Right ventricle myocardium superior (tissue), 1 donor: ENCODE measurements around the gene LPAR1. TPM values are rescaled to one million over a fixed set of nuclear protein-coding genes. Genes with fewer than 3 reads are reported as not detected.

Experiments
- ATAC-seq: fragments of 200-7000 bp; cut with Tn5 transposase; one replicate; pipeline ENCODE4 v1.9.1; 2020; ENCODE audit warnings: mild to moderate bottlenecking; ENCODE audit not compliant: poor library complexity
- DNase-seq: peaks from one replicate; pipeline ENCODE4 v3.0.0-alpha.2; 2020
- intact Hi-C: fragments of 100-400 bp; cut with DNase I; formaldehyde crosslinking; loops from one replicate; pipeline ENCODE4 v1.11.2; 2022
- total RNA-seq: library from RNA; stranded (reverse); fragmentation: NEBNext Ultra II Directional; extraction: Animal tissue kit (Norgen Biotek cat#: 25700); gene quantifications from one replicate; pipeline ENCODE4 v1.2.1, GENCODE V29; 2021
- donor health status: DM: no; HTN: yes; CAD: no; lungs with severe emphysema.

LPAR1 gene
- total RNA-seq, 1 donor from 2014 or later, result 12.7 TPM

- ATAC-seq, result no peak
- DNase-seq, result no peak
- intact Hi-C loops, result no loop called here
Observed at GRCh38 chr9:110936237-110936636, 102.0 kb downstream of the LPAR1 start.

DNA sequence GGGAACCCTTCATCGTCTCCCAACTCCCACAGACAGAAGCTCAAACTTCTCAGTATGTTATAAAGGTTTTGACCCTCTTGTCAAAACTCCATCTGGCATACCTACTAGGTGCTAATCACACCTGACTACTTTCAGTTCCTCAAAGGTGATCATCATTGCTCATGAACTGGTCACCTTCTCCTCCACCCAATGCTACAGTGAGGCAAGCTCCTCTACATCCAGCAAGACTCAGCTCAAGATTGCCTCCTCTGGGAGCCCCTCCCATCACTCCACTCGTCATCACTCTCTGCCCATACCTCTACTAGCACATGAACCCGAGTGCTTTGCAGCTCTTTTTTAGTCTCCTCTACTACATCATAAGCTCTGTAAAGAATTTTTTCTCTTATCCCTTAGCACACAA is 102.4 kb downstream of the LPAR1 start:
- DNase-seq (no peak), ATAC-seq (no peak)
- intact Hi-C loops, result no loop called here

DNA sequence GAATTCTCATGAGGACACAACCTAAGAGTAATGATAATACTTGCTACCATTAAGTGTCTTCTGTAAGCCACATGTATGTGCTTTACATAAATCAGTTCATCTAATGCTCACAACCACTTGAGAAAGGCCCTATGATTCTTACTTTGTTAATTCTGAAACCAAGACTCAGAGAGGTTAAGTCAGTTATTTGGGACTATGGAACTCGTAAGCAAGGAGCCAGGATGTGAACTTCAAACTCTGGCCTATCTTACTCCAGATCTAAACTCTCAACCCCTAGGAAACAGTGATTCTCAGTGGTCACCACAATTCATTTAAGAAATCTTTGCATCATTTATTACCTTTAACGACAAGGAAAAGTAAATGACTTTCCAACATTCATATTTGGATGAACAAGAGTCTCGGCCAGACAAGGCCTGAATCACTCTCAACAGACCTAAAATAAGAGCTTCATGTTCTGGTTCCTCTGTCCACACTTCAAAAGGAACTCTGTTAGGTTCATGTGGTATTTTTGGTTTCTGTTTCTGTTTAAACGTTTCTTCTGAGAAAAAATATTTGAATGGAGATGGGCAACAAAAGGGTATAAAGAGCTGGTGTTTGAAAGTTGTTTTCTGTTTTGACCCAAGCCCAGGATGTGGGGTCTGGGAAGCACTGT is 104.8 kb downstream of the LPAR1 start:
- intact Hi-C loops, result no loop called here
- no peak for DNase-seq
- no peak for ATAC-seq

GRCh38 chr9:110932863-110933262 is 105.4 kb downstream of the LPAR1 start:
- intact Hi-C loops, result no loop called here
- no peak for DNase-seq
- no peak for ATAC-seq

- intact Hi-C loops, result no loop called here
- ATAC-seq, result no peak
- DNase-seq, result no peak
Observed at GRCh38 chr9:110928599-110928998, 109.7 kb downstream of the LPAR1 start.

DNA sequence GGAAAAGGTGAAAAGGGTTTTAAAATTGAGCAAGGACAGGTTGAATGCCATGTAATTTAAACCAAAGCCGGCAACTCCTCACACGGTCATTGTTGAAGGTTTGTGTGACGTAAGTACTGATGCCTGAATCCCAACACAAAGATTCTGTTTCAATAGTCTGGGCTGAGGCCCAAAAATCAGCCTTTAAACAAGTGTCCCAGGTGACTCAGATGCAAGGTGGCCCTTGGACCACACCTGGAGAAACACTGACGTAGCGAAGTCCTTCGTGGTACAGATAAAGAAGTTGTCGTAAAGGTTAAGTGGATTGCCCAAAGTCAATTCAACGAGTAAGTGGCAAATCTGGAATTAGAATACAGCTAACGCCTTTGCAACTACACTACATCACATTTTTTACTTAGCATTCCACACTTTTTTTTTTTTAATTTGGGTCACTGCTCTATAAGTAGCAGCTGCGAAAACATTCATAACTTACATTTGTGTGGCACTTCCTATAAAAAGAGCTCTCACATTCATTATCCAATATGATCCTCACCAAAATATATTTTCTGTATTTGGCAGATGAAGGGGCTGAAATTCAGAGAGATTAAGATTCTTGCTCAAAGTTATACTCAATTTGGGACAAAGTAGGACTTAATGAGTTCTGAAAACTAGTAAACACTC is 111.3 kb downstream of the LPAR1 start:
- no peak for DNase-seq
- no peak for ATAC-seq
- intact Hi-C loops, result no loop called here

GRCh38 chr9:110923601-110924000 is 114.7 kb downstream of the LPAR1 start:
- no peak for DNase-seq
- intact Hi-C loops, result no loop called here

DNA sequence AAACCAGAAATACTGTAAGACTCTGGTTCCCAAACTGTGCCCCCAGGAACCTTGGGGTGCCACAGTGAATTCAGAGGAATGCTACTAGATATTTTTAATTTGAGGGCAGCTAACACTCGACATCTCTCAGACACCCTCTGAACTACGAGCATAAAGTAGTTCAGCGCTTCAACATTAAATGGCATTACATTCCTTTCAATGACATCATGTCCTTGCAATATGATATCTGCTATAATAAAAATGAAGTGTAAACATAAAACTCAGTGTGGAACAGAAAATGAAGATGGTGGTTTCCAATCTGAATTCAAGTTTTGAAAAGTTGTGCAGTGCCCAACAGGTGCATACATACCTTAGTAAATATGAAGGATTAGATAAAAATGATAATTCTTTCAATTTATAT is 116.1 kb downstream of the LPAR1 start:
- ATAC-seq (no peak), DNase-seq (no peak)
- intact Hi-C loops, result no loop called here

More at GRCh38 chr9:110923601-110924000, 114.7 kb downstream of the LPAR1 start:
- ATAC-seq, result no peak

- ATAC-seq (no peak), DNase-seq (no peak)
- intact Hi-C loops, result no loop called here
Observed at GRCh38 chr9:110921705-110922104, 116.6 kb downstream of the LPAR1 start.

GRCh38 chr9:110919609-110920008 is 118.7 kb downstream of the LPAR1 start:
- intact Hi-C loops, result no loop called here
- ATAC-seq (peak; percentile 83), DNase-seq (no peak)

DNA sequence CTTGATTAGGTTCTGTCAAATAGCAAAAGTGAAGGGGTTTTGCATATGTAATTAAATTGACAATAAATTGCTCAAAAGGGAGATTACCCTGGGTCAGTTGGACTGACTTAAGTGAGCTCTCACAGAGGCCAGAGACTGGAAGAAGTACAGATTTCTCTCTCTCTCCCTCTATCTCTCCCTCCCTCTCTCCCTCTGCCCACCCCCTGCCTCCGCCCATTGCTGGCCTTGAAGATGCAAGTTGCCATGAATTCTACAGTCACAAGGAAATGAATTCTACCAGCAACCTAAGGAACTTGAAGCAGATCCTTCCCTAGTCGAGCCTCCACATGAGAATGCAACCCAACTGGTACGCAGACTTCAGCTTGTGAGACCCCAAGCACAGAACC is 119.2 kb downstream of the LPAR1 start:
- DNase-seq (no peak), ATAC-seq (no peak)
- intact Hi-C loops, result no loop called here

DNA sequence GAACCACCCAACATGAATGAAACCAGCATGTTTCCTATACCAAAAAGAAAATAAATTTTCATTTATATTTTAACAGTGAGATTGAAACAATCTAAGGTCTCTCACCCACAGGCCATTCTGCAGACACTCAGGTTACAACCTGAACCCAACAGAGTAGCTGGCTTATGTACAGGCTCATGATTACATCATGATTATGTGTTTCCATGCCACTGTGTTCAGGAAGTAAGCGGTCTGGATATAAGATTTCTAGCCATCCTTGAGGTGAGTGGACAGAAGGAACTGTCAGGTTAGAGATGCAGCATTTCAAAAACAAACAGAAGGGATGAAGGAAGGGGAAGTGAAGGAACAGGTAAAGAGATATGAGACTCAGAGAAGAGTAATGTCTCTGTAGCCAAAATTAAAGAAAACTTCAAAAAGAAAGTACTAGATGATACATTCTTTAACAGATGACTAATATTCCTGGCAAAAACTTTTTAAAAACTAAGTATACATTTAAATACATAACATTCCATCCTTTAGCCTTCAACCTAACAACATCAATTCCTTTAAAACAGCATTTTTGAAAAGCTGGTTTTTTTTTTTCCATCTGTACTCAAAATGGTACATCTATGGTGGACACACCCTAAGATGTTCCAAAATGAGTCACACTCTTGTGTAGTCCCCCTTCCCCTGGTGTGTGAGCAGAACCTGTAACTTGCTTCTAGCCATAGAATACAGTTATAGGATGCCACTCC is 119.8 kb downstream of the LPAR1 start:
- intact Hi-C loops, result no loop called here
- no peak for ATAC-seq
- no peak for DNase-seq

GRCh38 chr9:110916403-110916802 is 121.9 kb downstream of the LPAR1 start:
- no peak for DNase-seq
- ATAC-seq, result no peak
- intact Hi-C loops, result no loop called here

DNA sequence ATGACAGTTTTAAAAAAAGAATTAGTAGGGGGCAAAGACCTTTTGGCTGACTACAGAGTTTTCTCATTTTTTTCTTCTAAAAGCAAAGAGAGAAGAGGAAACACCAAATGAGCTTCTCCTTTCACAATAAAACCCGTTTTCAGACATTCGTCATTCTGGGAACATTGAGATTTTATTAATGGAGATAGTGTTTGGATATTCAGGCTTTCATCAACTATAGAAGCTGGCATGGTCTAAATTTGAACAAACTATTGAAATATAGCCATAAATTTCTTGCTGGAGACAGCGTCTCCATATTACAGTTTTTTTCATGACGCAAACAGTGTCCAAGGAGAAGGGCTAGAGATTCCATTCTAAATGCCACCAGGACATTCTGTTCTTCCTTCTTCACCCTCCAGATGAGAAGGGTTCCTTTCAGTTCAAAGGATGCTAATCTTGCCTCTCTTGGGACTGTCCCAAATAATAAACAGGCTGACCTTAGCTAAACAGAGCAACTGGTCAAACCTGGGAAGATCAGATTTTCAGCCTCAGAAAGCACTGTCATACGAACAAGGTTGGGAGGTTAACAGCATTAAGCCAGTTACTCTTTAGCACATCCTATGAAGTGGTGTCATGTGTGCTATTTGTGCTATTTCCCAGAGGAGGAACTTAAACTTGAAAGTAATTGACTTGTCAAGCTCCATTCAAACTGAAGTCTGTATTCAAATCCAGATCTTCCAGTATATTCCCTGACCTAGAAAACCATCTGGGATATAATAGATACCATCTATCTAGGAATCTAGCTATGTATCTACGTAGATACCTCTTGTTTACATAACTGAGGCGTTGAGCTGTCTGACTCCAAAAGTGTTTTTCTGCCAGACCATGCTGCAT is 125.6 kb downstream of the LPAR1 start:
- no peak for DNase-seq

DNA sequence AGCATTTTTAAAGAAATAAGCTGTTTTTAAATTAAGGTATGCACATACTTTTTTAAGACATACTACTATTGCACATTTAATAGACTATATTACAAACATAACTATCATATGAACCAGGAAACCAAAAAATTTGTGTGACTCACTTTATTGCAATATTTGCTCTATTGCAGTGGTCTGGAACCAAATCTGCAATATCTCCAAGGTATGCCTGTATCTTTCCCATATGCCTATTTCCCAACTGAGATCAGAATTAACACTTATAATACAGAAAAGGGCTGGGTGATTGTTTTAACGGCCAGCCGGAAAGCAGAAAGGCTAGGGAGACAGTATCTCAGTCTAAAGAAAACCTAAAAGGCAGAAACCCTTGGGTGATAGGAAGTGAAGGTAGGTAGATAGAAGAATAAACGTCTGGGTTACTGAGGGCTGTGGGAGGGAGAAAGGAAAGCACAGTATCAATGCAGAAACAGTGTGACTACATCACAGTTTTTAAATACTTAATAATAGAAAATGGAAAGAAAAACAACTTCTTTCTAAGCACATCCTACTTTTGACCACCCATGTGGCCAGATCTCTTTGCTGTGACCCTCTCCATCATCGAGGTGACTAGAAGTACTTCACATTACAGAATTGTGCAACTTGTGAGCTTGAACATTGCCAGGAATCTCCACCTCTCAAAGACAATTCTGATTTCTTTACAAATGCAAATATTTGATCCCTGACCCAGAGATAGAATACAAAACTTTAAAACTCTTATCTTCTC is 126.4 kb downstream of the LPAR1 start:
- intact Hi-C loops, result no loop called here
- peak; percentile 77 for ATAC-seq

More for the DNA sequence above, 125.6 kb downstream of the LPAR1 start:
- intact Hi-C loops, result no loop called here
- peak; percentile 89 for ATAC-seq

GRCh38 chr9:110908894-110909293 is 129.4 kb downstream of the LPAR1 start:
- DNase-seq (no peak), ATAC-seq (no peak)
- intact Hi-C loops, result no loop called here

More for the DNA sequence above, 126.4 kb downstream of the LPAR1 start:
- no peak for DNase-seq

- intact Hi-C loops, result no loop called here
- no peak for ATAC-seq
- DNase-seq, result no peak
Observed at GRCh38 chr9:110900917-110901316, 137.4 kb downstream of the LPAR1 start.

GRCh38 chr9:110900456-110900855 is 137.8 kb downstream of the LPAR1 start:
- intact Hi-C loops, result no loop called here
- DNase-seq (no peak), ATAC-seq (no peak)
